ENCODE measurements around the gene IER5.
A peak's percentile ranks its signal among the peaks of the same experiment; 100 is the strongest.
"Not testable (repeated sequence)": the region's sequence is repeated elsewhere in the genome, so short reads cannot be mapped to it uniquely, and the experiment has no call there.

IER5 gene

DNA sequence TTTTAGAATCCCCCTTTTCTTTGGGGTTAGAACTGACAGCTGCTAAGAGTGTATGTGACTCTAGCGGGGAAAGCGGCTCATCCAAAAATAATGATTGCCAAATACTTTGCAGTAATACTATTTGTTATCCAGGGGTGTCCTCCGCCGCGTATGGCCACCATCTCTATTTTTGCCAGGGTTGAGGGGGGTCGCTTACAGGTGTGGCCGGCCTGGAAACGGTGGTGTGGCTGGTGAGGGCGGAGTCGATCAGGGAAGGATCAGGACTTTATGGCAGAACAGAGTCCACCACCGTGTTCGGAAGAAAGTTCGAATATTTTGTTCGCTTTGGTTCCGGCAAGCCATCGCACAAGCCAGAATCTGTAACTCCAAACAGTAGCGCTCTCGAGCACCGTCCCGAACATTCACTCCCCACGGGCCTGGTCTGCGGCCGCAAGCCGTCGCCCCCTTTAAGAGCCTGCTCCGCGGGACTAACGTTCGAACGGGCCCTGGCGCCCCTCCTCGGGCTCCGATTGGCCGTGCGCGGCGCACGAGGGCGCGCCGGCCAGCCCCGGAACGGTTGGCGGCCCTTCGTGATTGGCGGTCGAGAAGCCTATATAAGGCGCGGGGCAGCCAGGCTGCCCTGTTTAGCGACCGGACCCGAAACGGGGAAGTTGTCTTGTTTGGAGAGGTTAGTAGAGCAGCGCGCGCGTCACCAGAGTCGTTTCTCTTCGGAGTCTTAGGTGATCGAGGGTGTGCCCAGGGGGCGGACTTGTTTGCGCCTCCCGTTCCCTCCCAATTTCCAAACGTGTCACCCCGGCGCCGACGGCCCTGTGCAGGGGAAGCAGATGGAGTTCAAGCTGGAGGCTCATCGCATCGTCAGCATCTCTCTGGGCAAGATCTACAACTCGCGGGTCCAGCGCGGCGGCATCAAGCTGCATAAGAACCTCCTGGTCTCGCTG is at the start of gene IER5:
IER5 (plus strand) TSS at position 622 of the 938 bp plus-strand sequence; CDS start at position 825, 203 bp downstream.
- peak; percentile 91 for DNase-seq (ENCODE audit: low read depth)

GRCh38 chr1:181040284-181040865 is 48.1 kb upstream of the IER5 start:
- DNase-seq (ENCODE audit: low read depth): no peak

DNA sequence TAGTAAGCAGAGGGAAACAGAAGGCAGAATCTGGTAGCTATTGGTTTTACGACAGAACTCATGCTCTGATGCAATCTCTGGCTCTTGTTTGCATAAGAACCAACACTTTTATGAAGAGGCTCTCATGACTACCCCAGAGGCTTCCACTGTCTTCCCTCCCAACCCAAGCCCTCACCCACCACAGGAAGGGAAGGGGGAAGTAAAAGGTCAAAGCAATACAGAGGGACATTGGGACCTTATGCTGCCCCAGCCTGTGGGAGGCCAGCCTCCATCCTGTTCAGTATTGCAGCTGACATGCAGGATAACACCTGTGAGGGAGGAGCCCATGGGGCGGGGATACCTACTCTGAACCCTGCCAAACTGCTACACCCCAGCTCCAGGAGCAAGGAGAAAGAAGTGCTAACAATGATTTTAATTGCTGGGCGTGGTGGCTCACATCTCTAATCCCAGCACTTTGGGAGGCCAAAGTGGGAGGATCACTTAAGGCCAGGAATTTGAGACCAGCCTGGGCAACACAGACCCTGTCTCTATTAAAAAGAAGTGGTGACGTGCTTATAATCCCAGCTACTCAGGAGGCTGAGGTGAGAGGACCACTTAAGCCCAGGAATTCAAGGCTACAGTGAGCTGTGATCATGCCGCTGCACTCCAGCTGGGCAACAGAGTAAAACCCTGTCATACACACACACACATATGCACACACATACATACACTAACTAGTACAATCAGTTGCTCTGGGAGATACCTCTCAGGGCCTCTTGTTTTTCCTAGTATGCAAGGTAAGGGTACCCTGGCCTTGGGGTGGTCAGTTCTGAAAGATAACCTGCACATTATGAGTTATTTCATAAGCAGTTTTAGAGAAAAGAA is 45.2 kb upstream of the IER5 start:
- no peak for DNase-seq (ENCODE audit: low read depth)

- no peak for DNase-seq (ENCODE audit: low read depth)
Observed at GRCh38 chr1:181044449-181044966, 44.0 kb upstream of the IER5 start.

DNA sequence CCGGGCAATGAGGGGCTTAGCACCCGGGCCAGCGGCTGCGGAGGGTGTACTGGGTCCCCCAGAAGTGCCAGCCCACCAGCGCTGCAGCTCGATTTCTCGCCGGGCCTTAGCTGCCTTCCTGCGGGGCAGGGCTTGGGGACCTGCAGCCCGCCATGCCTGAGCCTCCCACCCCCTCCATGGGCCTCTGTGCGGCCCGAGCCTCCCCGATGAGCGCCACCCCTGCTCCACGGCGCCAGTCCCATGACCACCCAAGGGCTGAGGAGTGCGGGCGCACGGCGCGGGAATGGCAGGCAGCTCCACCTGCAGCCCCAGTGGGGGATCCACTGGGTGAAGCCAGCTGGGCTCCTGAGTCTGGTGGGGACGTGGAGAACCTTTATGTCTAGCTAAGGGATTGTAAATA is 42.6 kb upstream of the IER5 start:
- DNase-seq (ENCODE audit: low read depth): not testable (repeated sequence)

DNA sequence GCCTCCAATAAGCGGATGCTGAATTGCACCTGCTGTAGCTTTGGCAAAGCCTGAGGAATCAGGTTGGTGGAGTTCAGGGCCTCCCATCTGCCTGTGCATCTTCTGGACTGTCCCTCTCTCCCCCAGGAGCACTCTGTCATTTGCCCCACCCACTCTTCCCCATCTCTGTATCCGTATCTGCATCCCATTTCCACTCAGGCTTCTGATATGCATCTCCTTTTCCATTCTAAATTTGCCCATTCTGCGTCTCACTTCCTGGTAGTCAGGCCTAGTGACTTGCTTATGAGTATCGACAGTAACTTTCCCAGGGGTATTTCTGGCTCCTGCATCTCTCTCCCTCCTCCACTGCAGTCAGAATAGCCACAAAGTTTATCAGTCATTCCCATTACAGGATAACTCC is 39.1 kb upstream of the IER5 start:
- DNase-seq (ENCODE audit: low read depth): no peak

- DNase-seq (ENCODE audit: low read depth): no peak
Observed at GRCh38 chr1:181050922-181051321, 37.6 kb upstream of the IER5 start.

DNA sequence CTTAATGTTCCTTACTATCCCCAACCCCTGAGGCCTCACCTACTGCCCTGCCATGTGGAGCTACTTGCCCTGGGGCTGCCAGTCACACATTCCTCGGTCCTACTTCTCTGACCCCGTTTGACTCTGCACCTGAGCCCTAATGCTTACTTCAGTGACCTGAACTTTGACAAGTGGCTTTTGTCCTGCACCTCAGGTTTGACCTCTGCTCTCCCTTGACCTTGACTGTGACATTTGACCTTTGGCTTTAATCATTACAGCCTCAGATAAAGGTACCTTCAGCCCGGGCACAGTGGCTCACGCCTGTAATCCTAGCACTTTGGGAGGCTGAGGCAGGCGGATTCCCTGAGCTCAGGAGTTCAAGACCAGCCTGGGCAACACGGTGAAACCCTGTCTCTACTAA is 31.9 kb upstream of the IER5 start:
- no peak for DNase-seq (ENCODE audit: low read depth)

DNA sequence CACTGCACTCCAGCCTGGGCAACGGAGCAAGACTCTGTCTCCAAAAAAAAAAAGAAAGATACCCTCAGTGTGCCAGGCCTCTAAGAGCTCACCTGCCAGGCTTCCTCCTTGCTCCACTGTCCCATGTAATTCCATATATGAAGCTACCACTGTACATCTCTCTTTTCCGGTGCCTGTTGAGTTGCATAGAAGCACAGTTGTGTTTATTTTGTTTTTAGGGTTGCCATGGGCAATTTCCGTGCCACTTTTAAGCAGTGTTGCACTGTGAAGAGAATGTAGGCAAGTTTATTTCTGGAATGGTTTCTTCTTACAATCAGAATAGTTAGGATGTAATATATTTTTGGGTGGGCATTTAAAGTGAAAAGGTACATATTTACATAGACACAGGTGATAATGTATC is 31.4 kb upstream of the IER5 start:
- DNase-seq (ENCODE audit: low read depth): no peak

- DNase-seq (ENCODE audit: low read depth): no peak
Observed at GRCh38 chr1:181059435-181059834, 29.1 kb upstream of the IER5 start.

- DNase-seq (ENCODE audit: low read depth): no peak
Observed at GRCh38 chr1:181060066-181060465, 28.4 kb upstream of the IER5 start.

DNA sequence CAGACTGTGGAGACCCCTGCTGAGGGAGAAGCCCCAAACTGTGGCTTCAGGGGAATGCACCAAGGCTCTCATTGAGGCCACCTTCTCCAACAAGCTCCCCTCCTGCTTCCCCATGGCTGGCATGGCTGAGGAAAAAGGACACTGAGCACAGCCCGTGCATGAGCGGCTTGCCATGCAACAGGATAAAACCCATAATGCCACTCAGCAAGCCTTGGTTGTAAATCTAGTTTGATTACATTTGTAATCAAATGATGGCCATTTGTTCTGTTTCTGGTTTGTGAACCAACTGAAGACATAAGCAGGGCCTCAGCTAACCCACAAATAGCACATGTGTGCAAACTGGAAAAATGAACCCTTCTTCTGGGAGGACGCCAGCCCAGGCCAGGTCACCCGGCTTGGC is 27.6 kb upstream of the IER5 start:
- DNase-seq (ENCODE audit: low read depth): not testable (repeated sequence)

DNA sequence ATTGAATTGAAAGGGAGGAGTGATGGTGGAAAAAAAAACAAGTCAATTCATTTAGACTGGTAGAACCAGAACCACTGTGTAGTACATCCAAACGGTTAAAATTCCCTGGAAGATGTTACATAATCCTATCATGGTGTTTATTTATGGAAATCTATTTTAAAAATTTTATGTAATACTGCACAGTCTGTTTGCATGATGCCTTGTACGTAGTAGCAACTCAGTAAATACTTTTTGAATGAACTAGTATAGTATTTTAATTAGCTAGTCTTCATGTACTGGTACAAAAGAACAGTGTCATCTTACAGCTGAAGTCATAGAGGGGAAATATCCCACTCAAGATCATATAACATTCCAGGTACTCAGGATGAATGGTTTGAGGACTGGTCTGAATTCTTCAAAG is 27.0 kb upstream of the IER5 start:
- no peak for DNase-seq (ENCODE audit: low read depth)

- DNase-seq (ENCODE audit: low read depth): no peak
Observed at GRCh38 chr1:181061891-181062835, 26.3 kb upstream of the IER5 start.

DNA sequence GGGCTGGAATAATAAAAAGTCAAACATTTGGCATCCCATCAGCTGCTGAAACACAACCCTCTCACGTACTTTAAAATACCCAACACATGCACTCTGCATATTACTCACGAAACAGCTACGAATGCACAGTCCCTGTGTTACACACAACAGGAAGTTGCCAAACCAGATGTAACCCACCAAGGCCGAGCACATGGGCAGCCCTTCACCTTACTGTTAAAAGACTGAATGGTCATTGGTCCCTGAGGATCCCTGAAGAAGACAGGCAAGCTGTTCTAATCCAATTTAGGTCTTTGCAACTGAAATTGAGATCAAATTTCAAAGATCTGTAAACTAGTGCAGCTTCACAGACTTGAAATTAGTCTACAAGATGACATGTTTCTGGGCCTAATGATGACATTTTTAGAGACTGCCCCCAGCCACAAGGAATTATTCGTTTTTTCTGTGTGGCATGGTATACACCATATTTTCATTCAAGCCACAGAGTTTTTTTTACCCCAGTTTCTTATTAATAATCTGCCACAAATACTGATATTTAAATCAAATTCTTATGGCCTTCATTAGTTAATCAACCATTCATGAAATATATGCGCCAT is 25.6 kb upstream of the IER5 start:
- DNase-seq (ENCODE audit: low read depth): no peak

- no peak for DNase-seq (ENCODE audit: low read depth)
Observed at GRCh38 chr1:181064011-181064623, 24.4 kb upstream of the IER5 start.

GRCh38 chr1:181064702-181065101 is 23.8 kb upstream of the IER5 start:
- no peak for DNase-seq (ENCODE audit: low read depth)

GRCh38 chr1:181073638-181074037 is 14.9 kb upstream of the IER5 start:
- DNase-seq (ENCODE audit: low read depth): no peak

GRCh38 chr1:181075766-181076350 is 12.6 kb upstream of the IER5 start:
- DNase-seq (ENCODE audit: low read depth): no peak

DNA sequence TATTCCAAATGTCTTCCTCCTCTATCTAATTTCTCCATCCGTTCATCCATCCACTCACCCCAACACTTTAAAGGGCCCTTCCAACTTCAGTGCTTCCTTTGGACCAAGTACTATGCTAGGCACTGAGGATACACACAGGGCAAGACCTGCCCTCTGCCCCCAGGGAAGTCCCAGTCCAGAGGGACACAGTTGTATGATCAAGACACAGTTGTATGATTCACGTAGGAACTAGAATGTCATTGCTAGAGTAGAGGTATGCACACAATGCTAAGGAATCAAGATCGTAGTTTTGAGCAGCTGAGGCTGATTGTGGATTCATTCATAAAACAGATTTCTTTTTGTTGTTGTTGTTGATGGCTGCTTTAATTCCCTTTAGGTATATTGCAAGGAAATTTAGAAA is 11.6 kb upstream of the IER5 start:
- no peak for DNase-seq (ENCODE audit: low read depth)
